Stimulated activated CD8-positive, alpha-beta memory T cell treated with anti-CD3 and anti-CD28 coated beads, Interleukin-12 subunit alpha, Interleukin-12 subunit beta, amount 100 ng/mL, for 24 hours (primary cell): Measurements from ENCODE around the gene ANKRD27.
"Not testable (repeated sequence)": the region's sequence is repeated elsewhere in the genome, so short reads cannot be mapped to it uniquely, and the experiment has no call there.

Source experiments
- DNase-seq: peaks from one replicate; pipeline ENCODE4 v3.0.0-alpha.2; 2020; ENCODE audit errors: extremely low read depth

Gene ANKRD27

GRCh38 chr19:32688311-32688710 is 13.3 kb upstream of the ANKRD27 start:
- DNase-seq: no peak

- DNase-seq: no peak
Observed at GRCh38 chr19:32687681-32688080, 12.7 kb upstream of the ANKRD27 start.

- no peak for DNase-seq
Observed at GRCh38 chr19:32686847-32687475, 12.0 kb upstream of the ANKRD27 start.

- no peak for DNase-seq
Observed at GRCh38 chr19:32682317-32682716, 7.3 kb upstream of the ANKRD27 start.

- DNase-seq: no peak
Observed at GRCh38 chr19:32680986-32681385, 6.0 kb upstream of the ANKRD27 start.

- DNase-seq: no peak
Observed at GRCh38 chr19:32677657-32678056, 2.7 kb upstream of the ANKRD27 start.

- DNase-seq: no peak
Observed at GRCh38 chr19:32676895-32677359, 1.9 kb upstream of the ANKRD27 start.

- no peak for DNase-seq
Observed at GRCh38 chr19:32676186-32676894, 1.4 kb upstream of the ANKRD27 start.

- DNase-seq: no peak
Observed at GRCh38 chr19:32675720-32676185, 773 bp upstream of the ANKRD27 start, which contains the start of gene RGS9BP. TSS of gene RGS9BP (plus strand) at chr19:32675848. CDS start at chr19:32676264, 416 bp downstream.

- DNase-seq: no peak
Observed at GRCh38 chr19:32674153-32674930, 638 bp downstream of the ANKRD27 start.

GRCh38 chr19:32673573-32673972 is 1.4 kb downstream of the ANKRD27 start:
- DNase-seq: no peak

GRCh38 chr19:32672841-32673240 is 2.1 kb downstream of the ANKRD27 start:
- DNase-seq: no peak

- no peak for DNase-seq
Observed at GRCh38 chr19:32671883-32672593, 2.9 kb downstream of the ANKRD27 start.

- no peak for DNase-seq
Observed at GRCh38 chr19:32669310-32669709, 5.7 kb downstream of the ANKRD27 start.

GRCh38 chr19:32666084-32666483 is 8.9 kb downstream of the ANKRD27 start:
- no peak for DNase-seq

GRCh38 chr19:32662186-32662585 is 12.8 kb downstream of the ANKRD27 start:
- no peak for DNase-seq

- DNase-seq: no peak
Observed at GRCh38 chr19:32661318-32661717, 13.7 kb downstream of the ANKRD27 start.

- no peak for DNase-seq
Observed at GRCh38 chr19:32658527-32658926, 16.5 kb downstream of the ANKRD27 start.

- no peak for DNase-seq
Observed at GRCh38 chr19:32658075-32658474, 16.9 kb downstream of the ANKRD27 start.

GRCh38 chr19:32656379-32656778 is 18.6 kb downstream of the ANKRD27 start:
- not testable (repeated sequence) for DNase-seq

GRCh38 chr19:32653599-32653915 is 21.4 kb downstream of the ANKRD27 start:
- DNase-seq: no peak
